NCI-H526 treated with DMSO at 0.1 percent for 48 hours (cell line): ENCODE measurements around the gene SOWAHC.
A peak's percentile ranks its signal among the peaks of the same experiment; 100 is the strongest.
"Not testable (repeated sequence)": the region's sequence is repeated elsewhere in the genome, so short reads cannot be mapped to it uniquely, and the experiment has no call there.

Experiments used
- DNase-seq: peaks from one replicate; lab custom pipeline; 2025; lab: John Stamatoyannopoulos, UW

The SOWAHC gene

GRCh38 chr2:109615637-109616144, 1.5 kb downstream of the SOWAHC start:
- no peak for DNase-seq

GRCh38 chr2:109616184-109616583, 2.0 kb downstream of the SOWAHC start:
- no peak for DNase-seq

- DNase-seq, result no peak
Observed at GRCh38 chr2:109619032-109619615, 5.0 kb downstream of the SOWAHC start.

DNA sequence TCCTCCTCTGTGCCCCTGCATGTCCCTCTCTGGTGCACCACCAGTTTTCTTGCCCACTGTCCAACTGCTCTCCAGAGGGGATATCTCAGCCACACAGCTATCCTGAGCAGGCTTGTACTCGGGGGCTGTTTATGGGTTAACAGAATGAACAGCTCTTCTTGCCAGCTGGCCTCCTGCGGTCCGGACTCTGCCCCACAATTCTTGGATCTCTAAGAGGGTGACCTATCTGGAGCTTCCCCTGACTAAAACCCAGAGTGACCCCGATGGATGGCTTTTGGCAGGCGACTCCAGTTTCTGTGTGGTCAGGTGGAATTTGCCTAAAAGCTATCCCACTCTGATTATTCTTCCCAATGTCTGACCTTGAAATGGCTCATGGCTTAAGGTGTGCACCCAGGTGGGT, 9.1 kb downstream of the SOWAHC start:
- DNase-seq, result no peak

GRCh38 chr2:109623923-109624322, 9.8 kb downstream of the SOWAHC start:
- DNase-seq, result no peak

DNA sequence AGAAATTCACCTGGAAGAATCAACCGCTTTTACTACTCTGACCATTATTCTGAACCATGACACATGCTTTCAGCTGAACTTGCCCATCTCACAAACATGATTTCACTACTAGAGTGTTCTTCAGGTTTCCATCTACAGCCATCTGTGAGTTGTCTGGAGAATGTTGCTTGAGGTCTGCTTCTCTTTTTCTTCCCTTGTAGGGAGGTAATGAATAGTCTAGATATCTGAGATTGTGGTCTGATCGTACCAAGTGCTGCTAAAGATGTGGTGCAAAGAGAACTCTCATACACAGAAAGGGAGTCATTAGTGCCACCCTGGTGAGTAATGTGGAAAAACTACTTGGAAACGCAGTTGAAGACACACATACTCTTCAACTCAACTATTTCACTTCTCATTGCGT, 10.2 kb downstream of the SOWAHC start:
- DNase-seq, result no peak

GRCh38 chr2:109628321-109628720, 14.2 kb downstream of the SOWAHC start:
- DNase-seq, result not testable (repeated sequence)

GRCh38 chr2:109629867-109630266, 15.7 kb downstream of the SOWAHC start:
- no peak for DNase-seq

GRCh38 chr2:109630441-109631430, 16.6 kb downstream of the SOWAHC start:
- DNase-seq, result no peak

- no peak for DNase-seq
Observed at GRCh38 chr2:109631741-109632140, 17.6 kb downstream of the SOWAHC start.

DNA sequence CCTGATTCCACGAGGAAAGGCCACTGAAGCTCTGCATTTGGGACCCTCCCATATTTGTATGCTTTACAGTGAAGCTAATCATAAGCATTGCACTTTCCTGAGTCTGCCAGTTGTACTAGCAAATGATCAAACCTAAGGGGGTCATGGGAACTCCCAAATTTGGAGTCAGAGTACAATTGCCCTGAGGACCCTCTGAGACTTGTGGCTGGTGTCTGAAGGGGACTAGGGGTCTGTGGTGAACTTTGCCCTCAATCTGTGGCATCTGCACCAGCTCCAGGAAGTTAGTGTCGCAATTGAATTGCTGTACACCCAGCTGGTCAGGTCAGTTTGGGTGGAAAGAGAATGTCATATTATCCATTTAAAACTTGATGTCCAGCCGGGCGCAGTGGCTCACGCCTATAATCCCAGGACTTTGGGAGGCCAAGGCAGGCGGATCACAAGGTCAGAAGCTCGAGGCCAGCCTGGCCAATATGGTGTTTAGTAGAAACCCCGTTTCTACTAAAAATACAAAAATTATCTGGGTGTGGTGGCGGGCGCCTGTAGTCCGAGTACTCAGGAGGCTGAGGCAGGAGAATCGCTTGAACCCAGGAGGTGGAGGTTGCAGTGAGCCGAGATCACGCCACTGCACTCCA, 18.1 kb downstream of the SOWAHC start:
- DNase-seq, result no peak

DNA sequence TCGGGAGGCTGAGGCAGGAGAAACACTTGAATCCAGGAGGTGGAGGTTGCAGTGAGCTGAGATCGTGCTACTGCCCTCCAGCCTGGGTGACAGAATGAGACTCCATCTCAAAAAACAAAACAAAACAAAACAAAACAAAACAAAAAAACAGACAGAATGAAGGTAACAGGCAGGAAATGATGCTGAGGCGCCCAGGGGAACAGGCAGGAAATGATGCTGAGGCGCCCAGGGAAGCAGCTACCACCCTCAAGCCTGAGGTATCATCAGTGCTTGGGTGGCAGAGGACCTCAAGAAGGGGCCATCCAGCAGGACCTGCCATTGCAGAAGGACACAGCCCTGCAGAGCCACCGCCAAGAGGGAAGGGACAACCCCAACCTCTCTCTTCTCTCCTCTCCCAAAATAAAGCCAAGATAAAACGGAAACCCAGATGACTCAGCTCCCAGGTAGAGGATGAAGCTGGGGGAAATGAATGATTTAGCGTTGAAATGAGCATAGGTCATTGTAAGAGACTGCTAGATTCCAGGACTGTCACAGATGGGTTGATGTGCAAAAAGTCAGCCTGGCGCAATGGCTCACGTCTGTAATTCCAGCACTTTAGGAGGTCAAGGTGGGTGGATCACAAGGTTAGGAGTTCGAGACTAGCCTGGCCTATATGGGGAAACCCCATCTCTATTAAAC, 19.3 kb downstream of the SOWAHC start:
- no peak for DNase-seq

GRCh38 chr2:109635426-109636304, 21.5 kb downstream of the SOWAHC start:
- DNase-seq, result no peak

DNA sequence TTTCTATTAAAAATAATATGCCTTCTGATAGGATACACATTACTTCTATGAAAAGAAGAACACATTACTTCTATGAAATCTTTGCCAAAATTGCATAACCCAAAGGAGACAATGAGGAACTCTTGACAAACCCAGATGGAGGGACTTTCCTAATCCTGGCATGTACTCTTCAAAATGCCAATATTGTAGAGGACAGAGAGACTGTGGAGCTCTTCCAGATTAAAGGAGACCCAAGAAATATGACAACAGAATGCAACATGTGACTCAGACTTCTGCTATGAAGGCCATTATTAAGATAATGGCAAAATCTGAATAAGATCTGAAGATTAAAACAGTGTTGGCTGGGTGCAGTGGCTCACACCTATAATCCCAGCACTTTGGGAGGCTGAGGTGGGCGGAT, 22.2 kb downstream of the SOWAHC start:
- no peak for DNase-seq

- no peak for DNase-seq
Observed at GRCh38 chr2:109637749-109638570, 23.8 kb downstream of the SOWAHC start.

DNA sequence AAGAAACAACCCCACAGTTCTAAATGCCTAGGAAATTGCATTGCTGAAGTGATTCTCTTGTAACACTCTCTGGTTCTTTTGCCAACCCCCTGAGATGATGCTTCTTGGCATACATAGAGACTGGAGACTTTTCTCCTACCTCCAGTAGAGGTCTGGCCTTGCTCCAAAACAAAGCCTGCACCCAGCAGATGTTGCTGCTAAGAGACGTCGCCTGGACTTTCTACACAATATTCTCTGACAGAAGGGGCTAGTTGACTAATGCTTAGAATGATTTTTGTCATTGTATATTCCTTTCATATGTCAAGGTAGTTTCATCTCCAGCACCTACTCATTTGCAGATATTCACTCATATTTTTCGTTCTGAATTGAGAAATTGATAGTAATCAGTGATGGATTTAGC, 24.6 kb downstream of the SOWAHC start:
- DNase-seq, result no peak

- not testable (repeated sequence) for DNase-seq
Observed at GRCh38 chr2:109640000-109640399, 25.8 kb downstream of the SOWAHC start.

DNA sequence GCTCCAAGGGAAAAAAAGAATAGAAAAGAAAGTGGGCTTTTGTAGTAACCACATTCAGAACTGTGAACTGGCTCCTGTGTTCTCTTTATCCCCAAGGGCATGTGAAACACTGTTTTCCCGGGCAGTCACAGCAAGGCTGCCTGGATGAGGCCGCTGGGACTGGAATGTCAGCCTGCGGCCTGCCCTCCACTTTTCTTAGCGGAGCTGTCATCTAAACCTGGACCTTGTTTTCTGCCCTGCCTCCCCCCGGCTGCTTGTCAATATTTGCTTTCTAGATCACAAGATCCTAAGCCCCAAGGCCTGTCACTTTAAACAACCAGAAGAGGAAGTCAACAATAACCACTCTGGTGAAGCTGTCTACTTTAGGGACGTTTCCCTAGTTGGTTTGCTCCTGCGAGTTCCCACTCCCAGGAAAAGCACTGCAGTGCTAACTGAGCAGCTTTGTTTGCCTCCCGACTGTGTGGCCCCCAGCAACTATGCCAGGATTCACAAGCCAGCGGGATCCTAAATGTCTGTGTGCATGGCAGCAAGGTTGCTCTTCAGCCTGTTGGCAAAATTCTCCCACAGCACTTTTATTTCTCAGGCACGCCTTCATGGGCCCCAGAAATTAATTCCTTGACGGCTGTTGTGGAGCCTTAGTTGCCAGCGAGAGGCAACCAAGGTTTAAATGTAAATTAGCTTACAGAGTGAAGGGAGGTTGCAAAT, 30.6 kb downstream of the SOWAHC start:
- peak; percentile 11 for DNase-seq

- no peak for DNase-seq
Observed at GRCh38 chr2:109645412-109646184, 31.4 kb downstream of the SOWAHC start.
